GM13976 (cell line): ENCODE measurements around the gene FAM222A.

ENCODE experiments used
- DNase-seq: peaks from one replicate; pipeline ENCODE4 v3.0.0; 2012; ENCODE audit warnings: low spot score
- CTCF ChIP-seq: IDR thresholded peaks from 2 replicates; pipeline ENCODE4 v1.5.1; 2012; ENCODE audit warnings: borderline replicate concordance, mild to moderate bottlenecking; ENCODE audit not compliant: insufficient read depth; ENCODE audit errors: extremely low read depth, missing control alignments, control extremely low read depth
- in situ Hi-C: fragments of 300-500 bp; cut with MboI; formaldehyde crosslinking; loops from one replicate; pipeline ENCODE4 v1.12.0; 2022; ENCODE audit warnings: low sequenced_read_pairs, mixed read lengths, inconsistent platforms; ENCODE audit not compliant: unreplicated experiment

Gene FAM222A

DNA sequence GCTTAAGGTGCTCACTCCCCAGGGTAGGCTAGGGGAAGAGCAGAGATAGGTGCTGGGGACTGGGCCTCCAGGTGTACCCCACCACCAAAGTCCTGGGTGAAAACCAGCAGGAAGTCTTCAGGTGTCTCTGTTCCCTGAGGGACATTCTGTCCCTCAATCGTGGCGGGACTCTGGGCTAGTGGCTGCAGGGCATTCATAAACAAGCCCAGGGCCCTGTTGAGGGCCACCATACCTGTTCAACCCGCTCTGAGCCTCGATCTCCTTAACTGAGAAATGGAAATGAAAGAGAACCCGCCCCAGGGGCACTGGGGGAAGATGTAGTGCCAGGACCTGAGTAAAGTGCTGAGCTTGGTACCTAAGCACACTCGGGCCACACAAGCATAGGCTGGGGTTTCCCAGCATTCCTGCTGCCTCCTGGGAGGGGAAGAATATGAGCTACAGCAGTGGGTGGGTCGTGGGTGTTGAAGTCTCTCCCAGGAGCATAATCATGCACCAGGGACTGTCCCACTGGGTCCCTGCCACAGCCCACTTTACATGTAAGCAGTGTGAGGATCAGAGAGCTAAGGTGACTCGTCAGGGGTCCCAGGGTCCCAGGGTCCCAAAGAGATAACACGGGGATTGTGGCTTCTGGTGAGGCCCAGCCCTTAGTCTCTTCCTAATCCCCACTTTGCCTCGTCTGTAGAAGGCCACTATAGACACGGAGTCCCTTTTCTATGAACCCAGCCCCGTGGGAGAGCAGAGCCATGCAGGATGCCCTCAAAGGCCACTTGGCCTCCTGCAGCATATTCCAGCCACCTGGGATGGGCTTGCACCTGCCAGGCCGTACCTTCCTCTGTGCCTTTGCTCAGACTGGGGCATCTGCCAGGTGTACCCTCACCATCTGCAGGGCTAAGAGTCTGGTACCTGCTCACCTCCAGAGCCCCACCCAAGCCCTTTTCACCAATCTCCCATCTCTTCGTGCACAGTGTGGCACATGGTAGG is 14.4 kb downstream of the FAM222A start:
- no peak for TF ChIP-seq CTCF
- in situ Hi-C loops = no loop called here
- DNase-seq = no peak

DNA sequence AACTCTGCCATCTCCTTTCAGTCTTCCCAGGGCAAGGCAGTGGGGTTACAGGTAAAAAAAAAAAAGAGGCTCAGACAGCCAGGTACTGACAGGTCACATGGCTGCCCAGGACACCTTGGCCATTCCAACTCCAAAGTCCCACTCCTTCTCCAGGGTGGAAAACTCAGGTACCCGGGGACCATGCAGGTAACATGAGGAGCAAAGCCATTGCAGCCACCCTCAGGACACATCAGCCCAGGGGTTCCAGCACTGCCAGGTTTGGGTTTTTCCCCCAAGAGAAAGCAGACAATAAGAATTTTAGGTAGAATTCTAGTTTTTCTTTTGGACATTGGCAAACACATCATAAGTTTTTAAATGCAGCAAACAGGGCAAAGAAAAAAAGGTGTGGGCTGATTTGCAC is 15.3 kb downstream of the FAM222A start:
- TF ChIP-seq CTCF = no peak
- no peak for DNase-seq
- in situ Hi-C loops = no loop called here

DNA sequence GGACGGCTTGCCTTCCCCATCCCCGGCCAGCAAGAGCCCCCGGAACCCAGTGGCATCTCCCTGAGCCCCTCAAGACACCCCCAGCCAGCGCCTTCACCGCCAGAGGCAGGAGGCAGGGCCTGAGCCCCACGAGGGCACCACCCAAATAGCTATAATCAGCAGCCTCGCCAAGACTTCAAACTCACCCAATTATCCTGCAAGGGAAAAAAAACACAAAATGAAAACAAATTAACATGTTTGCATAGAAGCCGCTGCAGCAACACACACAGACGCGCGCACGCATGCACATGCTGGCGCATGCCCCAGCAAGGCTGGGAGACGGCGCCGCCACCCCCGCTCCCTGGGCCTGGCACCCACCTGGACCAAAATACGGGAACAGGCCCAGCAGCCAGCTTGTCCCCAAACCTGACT is 15.8 kb downstream of the FAM222A start:
- no peak for DNase-seq
- in situ Hi-C loops = no loop called here
- TF ChIP-seq CTCF = no peak

DNA sequence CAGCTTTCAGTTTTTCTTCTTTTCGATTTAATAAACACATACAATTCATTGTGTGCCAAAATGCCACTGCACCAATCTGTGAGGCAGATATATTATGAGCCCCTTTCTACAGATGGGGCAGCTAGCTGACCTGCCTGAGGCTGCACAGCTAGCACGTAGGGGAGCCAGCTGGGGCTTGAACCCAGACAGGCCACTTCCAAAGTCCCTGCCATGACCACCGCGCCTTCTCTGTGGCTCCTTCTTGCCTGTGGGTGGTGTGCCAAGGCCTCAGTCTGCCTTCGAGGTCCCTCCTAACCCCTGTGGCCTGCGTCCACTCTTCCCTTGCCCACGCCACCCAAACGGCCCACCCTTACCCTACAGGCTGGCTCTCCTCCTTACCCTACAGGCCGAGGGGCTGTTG is 16.2 kb downstream of the FAM222A start:
- no peak for TF ChIP-seq CTCF
- in situ Hi-C loops = no loop called here

DNA sequence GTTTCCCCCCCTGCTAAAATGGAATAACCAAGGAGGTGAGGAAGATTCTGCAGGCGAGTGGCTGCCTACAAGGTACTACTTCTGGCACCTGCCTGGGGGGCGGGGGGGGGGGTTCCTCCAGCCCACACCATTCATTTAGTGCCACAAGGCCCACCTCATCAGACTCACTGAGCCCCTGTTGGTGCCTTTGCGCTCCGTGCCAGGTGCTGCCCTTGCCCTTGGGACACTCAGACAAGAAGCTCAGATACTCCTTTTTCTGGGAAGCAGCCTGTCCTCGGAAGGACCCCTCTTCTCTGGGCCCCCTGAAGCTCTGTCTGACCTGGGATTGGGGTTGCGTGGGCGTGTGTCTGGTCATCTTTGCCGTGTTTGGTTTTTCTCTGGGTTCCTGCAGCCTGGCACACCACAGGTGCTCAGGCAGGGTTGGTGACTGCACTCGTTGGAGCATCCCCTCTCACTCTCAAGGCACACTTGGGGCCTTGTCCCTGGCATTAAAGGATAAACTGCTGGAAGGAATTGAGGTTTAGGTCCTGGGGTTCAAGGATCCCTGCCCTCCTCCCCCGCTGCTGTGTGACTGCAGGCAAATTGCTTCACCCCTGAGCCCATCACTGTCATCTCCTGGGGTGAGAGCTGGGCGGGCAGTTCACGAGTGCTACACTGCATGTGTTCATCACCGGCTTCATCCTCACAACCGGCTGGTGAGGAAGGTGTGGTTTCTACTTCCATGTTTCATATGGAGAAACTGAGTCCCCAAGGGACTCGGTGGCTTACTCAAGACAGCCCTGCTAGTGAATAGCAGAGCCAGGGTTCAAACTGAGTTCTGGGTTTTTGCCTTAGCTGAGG is 16.9 kb downstream of the FAM222A start:
- TF ChIP-seq CTCF = no peak
- in situ Hi-C loops = no loop called here

More for the DNA sequence above, 16.2 kb downstream of the FAM222A start:
- no peak for DNase-seq

GRCh38 chr12:109731231-109731731 is 17.7 kb downstream of the FAM222A start:
- in situ Hi-C loops = no loop called here
- no peak for DNase-seq
- TF ChIP-seq CTCF = no peak

More for the DNA sequence above, 16.9 kb downstream of the FAM222A start:
- no peak for DNase-seq
